ENCODE measurements around the gene WFIKKN2.

GRCh38 chr17:50871364-50871763 lies 36.0 kb downstream of the WFIKKN2 start:
- TF ChIP-seq CTCF (conservative IDR thresholded peaks at IDR 0.05; ENCODE audit: low read length): no peak
- TF ChIP-seq EZH2phosphoT487 (IDR thresholded peaks at IDR 0.05; ENCODE audit: borderline replicate concordance, low read depth, low read length): no peak

Data from OCI-LY7 (cell line).